GM21723 (cell line): ENCODE data around the gene DUS3L.
"Not testable (repeated sequence)": the region's sequence is repeated elsewhere in the genome, so short reads cannot be mapped to it uniquely, and the experiment has no call there.

ENCODE experiments used
- ATAC-seq: cut with Tn5 transposase; IDR thresholded peaks from one replicate; pipeline ENCODE4 v1.9.1; 2021; ENCODE audit warnings: mild to moderate bottlenecking, moderate library complexity; ENCODE audit not compliant: unreplicated experiment

The DUS3L gene

DNA sequence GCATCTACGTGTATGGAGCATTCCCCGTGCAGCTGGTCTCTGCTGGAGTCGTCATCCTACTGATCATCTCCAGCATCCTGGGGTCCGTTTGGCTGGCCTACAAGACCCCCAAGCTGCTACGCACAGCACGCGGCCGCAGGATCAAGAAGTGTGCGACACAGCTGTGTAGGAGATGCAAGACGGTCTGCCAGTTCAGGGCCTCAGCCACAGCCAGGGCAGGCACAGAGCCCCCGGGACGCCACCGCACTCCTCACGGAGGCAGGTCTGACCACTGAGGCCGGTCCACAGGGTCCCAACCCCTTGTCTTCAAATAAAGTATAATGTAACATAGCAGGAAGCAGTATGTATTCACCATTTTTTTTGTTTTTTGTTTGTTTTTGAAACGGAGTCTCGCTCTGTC, 12.6 kb downstream of the DUS3L start:
- ATAC-seq: no peak

DNA sequence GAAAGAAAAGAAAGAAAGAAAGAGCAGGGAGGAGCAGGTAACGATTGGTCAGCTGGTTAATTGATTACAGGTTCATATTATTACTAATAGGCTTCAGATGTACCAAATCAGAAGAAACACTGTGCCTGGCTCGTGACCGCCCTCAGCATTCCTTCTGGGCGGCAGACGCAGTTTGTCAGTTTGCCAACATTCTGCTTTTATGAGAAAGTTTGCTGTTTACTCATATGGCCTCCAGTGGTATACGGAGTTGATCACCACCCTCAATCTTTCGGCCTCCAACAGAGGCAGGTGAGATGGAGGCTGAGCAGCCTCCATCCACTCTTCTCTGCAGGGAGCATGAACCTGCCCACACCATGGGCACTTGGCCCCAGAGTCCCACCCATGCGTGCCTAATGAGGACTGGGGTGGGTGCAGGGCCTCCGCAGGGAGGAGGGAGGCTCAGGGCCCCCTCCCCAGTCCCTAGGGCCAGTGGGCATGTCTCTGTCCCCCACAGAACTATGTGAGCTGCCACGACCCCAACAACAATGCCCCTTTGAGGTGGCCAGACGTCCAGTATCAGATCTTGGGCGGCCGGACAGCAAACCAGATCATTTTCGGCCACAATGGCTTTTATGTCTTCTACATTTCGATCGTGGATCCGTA, 15.2 kb downstream of the DUS3L start:
- no peak for ATAC-seq

DNA sequence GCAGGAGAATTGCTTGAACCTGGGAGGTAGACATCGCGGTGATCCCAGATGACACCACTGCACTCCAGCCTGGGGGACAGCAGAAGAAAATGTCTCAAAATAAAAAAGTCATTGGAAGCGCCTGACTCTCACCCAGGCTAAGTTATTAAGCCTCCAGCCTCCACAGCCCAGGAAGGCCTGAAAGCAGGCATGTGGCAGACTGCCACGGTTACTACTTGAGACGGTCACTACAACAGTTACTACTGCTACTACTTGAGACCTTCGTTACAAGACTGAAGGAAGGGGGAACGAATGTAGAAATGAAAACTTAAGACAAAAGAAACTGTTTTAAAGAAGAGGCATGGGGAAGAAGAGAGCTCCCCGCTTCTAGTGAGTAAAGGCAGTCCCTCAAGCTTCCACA, 16.0 kb downstream of the DUS3L start:
- ATAC-seq: no peak

DNA sequence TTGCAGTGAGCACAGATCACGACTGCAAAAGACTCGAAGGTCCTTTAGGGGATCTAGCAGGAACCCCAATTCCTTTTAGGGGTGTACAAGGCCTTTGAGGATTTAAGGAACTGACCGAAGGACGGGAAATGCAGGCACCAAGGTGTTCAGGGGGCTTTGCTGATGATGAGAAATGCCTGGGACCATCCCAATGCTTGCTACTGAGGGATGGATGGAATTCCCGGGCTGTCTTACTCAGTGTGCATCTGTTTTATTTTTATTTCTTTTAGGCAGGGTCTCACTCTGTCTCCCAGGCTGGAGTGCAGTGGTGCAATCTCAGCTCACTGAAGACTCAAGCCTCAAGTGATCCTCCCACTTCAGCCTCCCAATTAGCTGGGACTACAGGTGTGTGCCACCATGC, 17.7 kb downstream of the DUS3L start:
- no peak for ATAC-seq

DNA sequence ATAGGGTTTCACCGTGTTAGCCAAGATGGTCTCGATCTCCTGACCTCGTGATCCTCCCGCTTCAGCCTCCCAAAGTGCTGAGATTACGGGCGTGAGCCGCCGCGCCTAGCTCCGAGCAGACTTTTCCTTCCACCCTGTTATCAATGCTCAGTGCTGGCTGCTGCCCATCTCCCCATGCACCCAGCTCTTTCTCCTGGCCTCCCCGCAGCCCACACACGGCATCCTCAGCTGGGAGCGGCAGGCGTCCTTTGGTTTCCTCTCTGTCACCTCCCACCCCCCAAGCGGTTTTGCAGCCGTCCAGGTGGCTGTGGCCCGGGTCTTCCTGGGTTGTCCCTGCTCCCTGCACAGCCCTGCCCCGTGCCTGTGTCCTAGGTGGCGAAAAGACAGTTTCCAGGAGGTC, 18.5 kb downstream of the DUS3L start:
- ATAC-seq: no peak

DNA sequence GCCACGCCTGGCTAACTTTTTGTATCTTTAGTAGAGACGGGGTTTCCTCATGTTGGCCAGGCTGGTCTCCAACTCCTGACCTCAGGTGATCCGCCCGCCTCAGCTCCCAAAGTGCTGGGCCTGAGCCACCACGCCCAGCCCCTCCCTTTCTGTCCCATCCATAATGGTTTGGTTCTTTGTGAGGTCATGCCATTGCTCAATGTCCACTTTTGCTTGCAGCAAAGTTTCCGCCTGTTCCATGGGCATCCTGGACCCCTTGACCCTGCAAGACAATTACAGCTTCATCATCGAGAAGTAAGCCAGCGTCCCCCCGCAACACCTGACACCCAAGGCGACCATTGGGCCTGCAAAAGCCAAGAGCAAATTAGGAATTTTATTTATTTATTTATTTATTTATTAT, 23.0 kb downstream of the DUS3L start:
- no peak for ATAC-seq

DNA sequence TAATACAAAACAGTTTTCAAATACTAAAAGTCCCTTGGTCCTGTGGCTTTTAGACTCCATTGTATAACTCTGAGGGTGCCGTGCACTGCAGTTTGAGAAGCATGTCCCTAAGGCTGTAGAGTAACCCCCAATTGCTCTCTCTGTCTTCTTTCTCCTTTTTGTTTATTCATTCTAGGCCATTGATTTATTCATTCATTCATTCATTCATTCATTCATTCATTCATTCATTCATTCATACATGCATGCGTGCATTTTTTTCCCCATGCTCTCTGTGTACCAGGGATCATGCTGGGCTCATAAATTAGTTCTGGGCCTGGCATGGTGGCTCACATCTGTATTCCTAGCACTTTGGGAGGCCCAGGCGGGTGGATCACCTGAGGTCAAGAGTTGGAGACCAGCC, 25.7 kb downstream of the DUS3L start:
- no peak for ATAC-seq

DNA sequence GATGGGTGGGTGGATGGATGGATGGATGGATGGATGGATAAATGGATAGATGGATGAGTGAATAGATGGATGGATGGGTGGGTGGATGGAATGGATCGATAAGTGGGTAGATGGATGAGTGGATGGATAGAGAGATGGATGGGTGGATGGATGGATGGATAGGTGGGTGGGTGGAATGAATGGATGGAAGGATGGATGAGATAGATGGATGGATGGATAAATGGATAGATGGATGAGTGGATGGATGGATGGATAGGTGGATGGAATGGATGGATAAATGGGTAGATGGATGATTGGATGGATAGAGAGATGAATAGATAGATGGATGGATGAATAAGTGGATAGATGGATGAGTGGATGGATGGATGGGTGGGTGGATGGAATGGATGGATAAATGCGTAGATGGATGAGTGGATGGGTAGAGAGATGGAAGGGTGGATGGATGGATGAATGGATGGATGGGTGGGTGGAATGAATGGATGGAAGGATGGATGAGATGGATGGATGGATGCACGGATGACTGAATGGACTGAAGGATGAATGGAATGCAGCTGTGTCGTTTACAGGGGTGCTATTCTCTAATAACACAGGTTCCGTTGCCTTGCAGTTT, 28.2 kb downstream of the DUS3L start:
- no peak for ATAC-seq

DNA sequence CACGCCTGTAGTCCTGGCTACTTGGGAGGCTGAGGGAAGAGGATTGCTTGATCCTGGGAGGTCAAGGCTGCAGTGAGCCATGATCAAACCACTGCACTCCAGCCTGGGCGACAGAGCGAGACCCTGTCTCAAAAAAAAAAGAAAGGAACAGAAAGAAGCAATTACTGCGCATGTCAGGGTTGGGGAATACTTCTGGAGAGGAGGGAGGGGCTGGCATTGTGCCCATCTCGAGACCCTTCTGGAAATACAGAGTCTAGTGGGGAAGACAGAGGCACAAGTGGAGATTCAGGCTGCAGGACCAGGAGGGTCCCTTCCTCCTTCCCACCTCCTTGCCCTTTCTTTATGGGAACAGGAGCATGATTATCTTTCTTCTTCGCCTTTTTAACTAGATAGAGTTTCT, 37.2 kb downstream of the DUS3L start:
- no peak for ATAC-seq

DNA sequence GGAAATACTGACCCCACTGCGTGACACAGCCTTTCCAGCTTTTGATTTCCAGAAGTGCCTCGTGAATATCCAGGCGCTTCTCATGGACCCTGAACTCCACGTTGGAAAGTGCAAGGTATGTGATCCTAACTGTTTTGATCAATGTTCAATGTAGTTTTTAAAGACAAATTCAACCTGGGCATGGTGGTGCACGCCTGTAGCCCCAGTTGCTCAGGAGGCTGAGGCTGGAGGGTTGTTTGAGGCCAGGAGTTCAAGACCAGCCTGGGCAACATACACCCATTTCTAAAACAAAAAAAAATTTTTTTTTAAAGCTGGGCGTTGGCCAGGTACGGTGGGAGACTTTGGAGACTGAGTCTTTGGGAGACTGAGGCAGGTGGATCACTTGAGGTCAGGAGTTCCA, 39.3 kb downstream of the DUS3L start:
- ATAC-seq: no peak

DNA sequence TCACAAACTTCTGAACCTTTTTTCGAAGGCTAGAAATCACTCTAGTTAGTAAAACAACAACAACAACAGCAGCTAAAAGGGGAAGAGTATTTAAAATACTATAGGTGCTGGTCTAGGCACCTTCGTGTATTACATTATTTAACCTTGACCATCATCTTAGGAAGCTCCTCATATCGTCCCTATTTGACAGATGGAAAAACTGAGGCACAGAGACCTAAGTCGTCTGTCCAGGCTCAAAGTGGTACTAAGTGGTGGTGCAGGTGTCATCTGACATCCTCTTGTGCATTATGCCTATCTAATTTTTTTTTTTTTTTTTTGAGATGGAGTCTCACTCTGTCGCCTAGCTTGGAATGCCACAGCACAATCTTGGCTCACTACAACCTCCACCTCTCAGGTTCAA, 41.5 kb downstream of the DUS3L start:
- no peak for ATAC-seq

DNA sequence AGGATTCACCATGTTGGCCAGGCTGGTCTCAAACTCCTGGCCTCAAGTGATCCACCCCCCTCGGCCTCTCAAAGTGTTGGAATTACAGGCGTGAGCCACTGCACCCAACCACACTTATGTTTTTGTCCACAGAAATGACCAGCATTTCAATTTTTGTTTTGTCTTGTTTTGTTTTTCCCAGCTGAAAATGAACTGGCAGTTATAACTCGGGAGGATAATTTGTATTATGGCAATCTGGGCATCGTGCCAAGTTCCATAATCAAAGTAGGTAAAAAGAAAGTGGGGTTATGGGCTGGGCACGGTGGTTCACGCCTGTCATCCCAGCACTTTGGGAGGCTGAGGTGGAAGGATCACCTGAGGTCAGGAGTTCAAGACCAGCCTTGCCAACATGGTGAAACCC, 42.0 kb downstream of the DUS3L start:
- ATAC-seq: not testable (repeated sequence)

DNA sequence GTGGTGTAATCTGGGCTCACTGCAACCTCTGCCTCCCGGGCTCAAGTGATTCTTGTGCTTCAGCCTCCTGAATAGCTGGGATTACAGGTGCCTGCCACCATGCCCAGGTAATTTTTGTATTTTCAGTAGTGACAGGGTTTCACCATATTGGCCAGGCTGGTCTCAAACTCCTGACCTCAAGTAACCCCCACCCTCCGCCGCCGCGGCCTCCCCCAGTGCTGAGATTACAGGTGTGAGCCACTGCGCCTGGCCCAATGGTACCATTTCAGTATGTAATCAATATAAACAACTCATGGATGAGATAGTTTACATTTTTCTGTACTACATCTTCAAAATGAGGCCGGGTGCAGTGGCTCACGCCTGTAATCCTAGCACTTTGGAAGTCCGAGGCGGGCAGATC, 46.0 kb downstream of the DUS3L start:
- ATAC-seq: not testable (repeated sequence)

DNA sequence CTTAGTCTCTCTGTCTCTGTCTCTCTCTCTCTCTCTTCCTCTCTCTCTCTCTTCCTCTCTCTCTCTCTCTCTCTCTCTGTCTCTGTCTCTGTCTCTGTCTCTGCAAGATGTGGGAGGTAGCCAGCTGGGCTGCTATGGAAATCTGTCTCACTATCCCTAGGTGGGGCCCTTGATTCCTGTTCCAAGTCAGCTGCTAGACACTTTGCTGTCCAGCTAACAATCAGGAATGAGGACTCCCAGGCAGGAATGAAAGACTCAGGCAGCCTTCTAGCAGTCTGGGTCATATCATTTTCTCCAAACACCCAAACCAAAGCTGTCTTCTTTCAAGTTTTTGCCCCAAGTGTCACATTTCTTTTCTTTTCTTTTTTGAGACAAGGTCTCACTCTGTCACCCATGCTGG, 47.3 kb downstream of the DUS3L start:
- ATAC-seq: no peak

DNA sequence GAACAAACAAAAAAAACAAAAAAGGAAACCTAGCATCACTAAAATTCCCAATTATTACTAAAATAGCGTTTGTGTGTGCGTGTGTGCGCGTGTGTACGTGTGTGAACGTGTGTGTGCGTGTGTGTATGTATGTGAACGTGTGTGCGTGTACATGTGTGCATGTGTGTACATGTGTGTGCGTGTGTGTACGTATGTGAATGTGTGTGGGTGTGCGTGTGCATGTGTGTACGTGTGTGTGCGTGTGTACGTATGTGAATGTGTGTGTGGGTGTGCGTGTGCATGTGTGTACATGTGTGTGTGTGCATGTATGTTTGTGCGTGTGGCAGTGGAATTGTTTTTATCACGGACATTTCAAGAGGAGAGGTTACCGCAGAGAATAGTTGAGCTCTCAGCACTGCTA, 48.9 kb downstream of the DUS3L start:
- ATAC-seq: no peak

DNA sequence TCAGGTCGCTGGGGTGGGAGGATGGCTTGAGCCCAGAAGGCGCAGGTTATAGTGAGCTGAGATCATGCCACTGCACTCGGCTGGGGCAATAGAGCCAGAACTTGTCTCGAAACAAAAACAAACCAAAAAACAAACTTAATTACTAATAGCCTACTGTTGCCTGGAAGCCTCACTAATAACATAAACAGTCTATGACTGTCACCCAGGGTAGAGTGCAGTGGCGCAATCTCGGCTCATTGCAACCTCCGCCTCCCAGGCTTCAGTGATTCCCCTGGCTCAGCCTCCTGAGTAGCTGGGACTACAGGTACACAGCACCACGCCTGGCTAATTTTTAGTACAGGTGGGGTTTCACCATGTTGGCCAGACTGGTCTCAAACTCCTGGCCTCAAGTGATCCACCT, 52.5 kb downstream of the DUS3L start:
- no peak for ATAC-seq
